Activated CD8-positive, alpha-beta T cell treated with anti-CD3 and anti-CD28 coated beads for 36 hours (primary cell): ENCODE measurements around the gene PTH2. TPM values are rescaled to one million over a fixed set of nuclear protein-coding genes. Genes with fewer than 3 reads are reported as not detected.

Experiments used
- ATAC-seq: fragments of 200-7000 bp; cut with Tn5 transposase; one replicate; pipeline ENCODE4 v1.10.0; 2021; ENCODE audit warnings: mild to moderate bottlenecking, moderate library complexity
- CTCF ChIA-PET: fragments of 350-600 bp; sonication (Branson Sonifier 250); formaldehyde crosslinking; loops from one replicate; lab custom pipeline; 2021; ENCODE audit warnings: antibody characterized with exemption; lab: Charles Lee
- POLR2A ChIA-PET: fragments of 350-600 bp; sonication (Branson Sonifier 250); formaldehyde crosslinking; loops from one replicate; lab custom pipeline; 2021; ENCODE audit warnings: antibody characterized with exemption; lab: Charles Lee
- DNase-seq: peaks from one replicate; pipeline ENCODE4 v3.0.0-alpha.2; 2020
- H3K27ac Mint-ChIP-seq: one replicate; pipeline ENCODE4 v1.8.0; 2021; ENCODE audit warnings: mild to moderate bottlenecking, mixed read lengths
- H3K27me3 Mint-ChIP-seq: one replicate; pipeline ENCODE4 v1.8.0; 2021; ENCODE audit warnings: mixed read lengths
- H3K36me3 Mint-ChIP-seq: one replicate; pipeline ENCODE4 v1.8.0; 2021; ENCODE audit warnings: low read depth, mixed read lengths
- H3K4me1 Mint-ChIP-seq: one replicate; pipeline ENCODE4 v1.8.0; 2021; ENCODE audit warnings: low read depth, mixed read lengths
- H3K4me3 Mint-ChIP-seq: one replicate; pipeline ENCODE4 v1.8.0; 2021; ENCODE audit warnings: mild to moderate bottlenecking, moderate library complexity, mixed read lengths
- H3K9me3 Mint-ChIP-seq: one replicate; pipeline ENCODE4 v1.8.0; 2021; ENCODE audit warnings: mixed read lengths
- CTCF ChIP-seq: fragments of 200-600 bp; IDR thresholded peaks from one replicate; pipeline ENCODE4 v1.8.0; 2022; ENCODE audit warnings: antibody characterized with exemption, mild to moderate bottlenecking
- intact Hi-C: fragments of 100-400 bp; cut with micrococcal nuclease; formaldehyde crosslinking; loops from one replicate; pipeline ENCODE4 v1.10.0; 2022
- total RNA-seq, 2 experiments: library from RNA; stranded (reverse); gene quantifications; one replicate each; pipeline ENCODE4 v1.2.3, GENCODE V29; 2021

The PTH2 gene
- total RNA-seq, 2 experiments from 2014 or later = not detected

GRCh38 chr19:49451430-49452181 lies 28.4 kb upstream of the PTH2 start, which contains the start of gene PIH1D1:
Gene PIH1D1, minus strand, starts transcription at chr19:49451814. Its CDS starts 240 bp downstream, at chr19:49451574.
- CTCF ChIA-PET = interaction anchor here (0.9 to 5.0 kb wide), 6 partner anchors 9 to 60 kb away, joined by 3 to 33 read pairs (median 10); partner anchors contain the start of gene FLT3LG
- H3K36me3 Mint-ChIP-seq = peaks cover 40% of the 10 kb centered on the region
- H3K27ac Mint-ChIP-seq = peak within 1 kb of the TSS; percentile 100

GRCh38 chr19:49450405-49450804 lies 27.2 kb upstream of the PTH2 start:
- Mint-ChIP-seq H3K36me3 (peaks cover 35% of the 10 kb centered on the region), H3K4me3 (peak overlapping the region; percentile 93), H3K4me1 (peaks cover 47% of the 10 kb centered on the region), H3K27ac (peak overlapping the region; percentile 100), H3K27me3 (no peaks in the 10 kb centered on the region), H3K9me3 (no peaks in the 10 kb centered on the region)
- no peak for TF ChIP-seq CTCF
- intact Hi-C loops = no loop called here
- DNase-seq = no peak
- no peak for ATAC-seq
- ChIA-PET POLR2A (interaction anchor here (0.6 to 2.1 kb wide), 6 partner anchors 22 to 171 kb away, joined by 3 to 7 read pairs (median 3); no protein-coding TSS in a partner anchor), CTCF (interaction anchor here (0.7 to 5.0 kb wide), 3 partner anchors 20 to 26 kb away, joined by 3 to 33 read pairs (median 22); partner anchors contain the start of gene FLT3LG)

More at GRCh38 chr19:49451430-49452181, 28.4 kb upstream of the PTH2 start, which contains the start of gene PIH1D1:
- H3K9me3 Mint-ChIP-seq = no peaks in the 10 kb centered on the region
- intact Hi-C loops = no loop called here
- TF ChIP-seq CTCF = no peak
- ATAC-seq (peak; percentile 70), DNase-seq (peak; percentile 99)
- no peaks in the 10 kb centered on the region for H3K27me3 Mint-ChIP-seq
- peaks cover 53% of the 10 kb centered on the region for H3K4me1 Mint-ChIP-seq
- peak within 1 kb of the TSS; percentile 93 for H3K4me3 Mint-ChIP-seq
- POLR2A ChIA-PET = interaction anchor here (0.7 to 2.6 kb wide), 15 partner anchors 9 to 129 kb away, joined by 3 to 11 read pairs (median 4); partner anchors contain the start of genes CD37, FLT3LG, NOSIP and RPL13A

- ATAC-seq (no peak), DNase-seq (no peak)
- Mint-ChIP-seq H3K27ac (peak overlapping the region; percentile 37), H3K27me3 (no peaks in the 10 kb centered on the region), H3K36me3 (peaks cover 35% of the 10 kb centered on the region), H3K4me3 (no peak overlapping the region), H3K9me3 (no peaks in the 10 kb centered on the region), H3K4me1 (peaks cover 51% of the 10 kb centered on the region)
- POLR2A ChIA-PET = interaction anchor here (1.3 kb wide), 1 partner anchor 39 kb away, joined by 4 read pairs; the partner anchor contains the start of gene RPL13A
- no peak for TF ChIP-seq CTCF
- intact Hi-C loops = loop anchor here (10.0 kb wide), 1 partner anchor 184 kb away; no protein-coding TSS in a partner anchor
- CTCF ChIA-PET = interaction anchor here (1.0 to 4.9 kb wide), 2 partner anchors 12 to 23 kb away, joined by 3 to 27 read pairs; partner anchors contain the start of gene FLT3LG
Observed at GRCh38 chr19:49448432-49448786, 25.2 kb upstream of the PTH2 start.

GRCh38 chr19:49447485-49448431 lies 24.5 kb upstream of the PTH2 start:
- TF ChIP-seq CTCF = no peak
- Mint-ChIP-seq H3K4me1 (peaks cover 49% of the 10 kb centered on the region), H3K27me3 (peaks cover under 1% of the 10 kb centered on the region), H3K4me3 (no peak overlapping the region), H3K27ac (no peak overlapping the region), H3K36me3 (peaks cover 35% of the 10 kb centered on the region), H3K9me3 (no peaks in the 10 kb centered on the region)
- CTCF ChIA-PET = interaction anchor here (1.0 to 4.9 kb wide), 2 partner anchors 11 to 24 kb away, joined by 3 to 27 read pairs; partner anchors contain the start of gene FLT3LG
- POLR2A ChIA-PET = interaction anchor here (0.7 to 1.3 kb wide), 3 partner anchors 25 to 40 kb away, joined by 3 to 4 read pairs (median 3); partner anchors contain the start of genes PTH2 and RPL13A
- ATAC-seq = no peak
- DNase-seq = peak; percentile 71
- intact Hi-C loops = loop anchor here (10.0 kb wide), 1 partner anchor 183 kb away; no protein-coding TSS in a partner anchor
